HepG2 (cell line): ENCODE data around the gene OR1F1. TPM values are rescaled to one million over a fixed set of nuclear protein-coding genes. Genes with fewer than 3 reads are reported as not detected.

Experiments used
- GABPB1 ChIP-seq: IDR thresholded peaks from 2 replicates; pipeline ENCODE4 v1.6.1; 2016; ENCODE audit warnings: mild to moderate bottlenecking, missing genetic modification reagents, moderate library complexity, missing compliant biosample characterization
- NCOR1 ChIP-seq: fragments of 200-600 bp; sonication (generic); IDR thresholded peaks from 2 replicates; pipeline ENCODE4 v1.7.0; 2017; ENCODE audit warnings: antibody characterized with exemption, low read length, borderline replicate concordance
- NR2F1 ChIP-seq, 2 experiments: fragments of 450-650 bp in 1 of 2; formaldehyde crosslinking in 1 of 2; IDR thresholded peaks; 2 replicates each; pipeline versions ENCODE4 v1.5.0 to v1.6.1; 2016 to 2020; ENCODE audit warnings: mild to moderate bottlenecking in 1 of 2, missing compliant biosample characterization in 1 of 2, missing genetic modification reagents in 1 of 2, moderate library complexity in 1 of 2
- PAWR ChIP-seq: sonication (generic); formaldehyde crosslinking; IDR thresholded peaks from 2 replicates; pipeline ENCODE4 v1.4.0; 2020; ENCODE audit warnings: missing genetic modification reagents, mild to moderate bottlenecking, borderline replicate concordance
- PCBP1 ChIP-seq: fragments of 200-400 bp; formaldehyde crosslinking; IDR thresholded peaks from 2 replicates; pipeline ENCODE4 v1.6.1; 2017; ENCODE audit warnings: mild to moderate bottlenecking, low read depth, low read length, borderline replicate concordance
- PRMT3 ChIP-seq: sonication (generic); formaldehyde crosslinking; IDR thresholded peaks from 2 replicates; pipeline ENCODE4 v1.8.1; 2022; ENCODE audit warnings: low read depth, mild to moderate bottlenecking, moderate library complexity, missing genetic modification reagents, borderline replicate concordance
- REXO4 ChIP-seq: sonication (generic); formaldehyde crosslinking; IDR thresholded peaks from 2 replicates; pipeline ENCODE4 v1.8.0; 2022; ENCODE audit warnings: missing genetic modification reagents, mild to moderate bottlenecking, borderline replicate concordance
- SP2 ChIP-seq: sonication (generic); formaldehyde crosslinking; IDR thresholded peaks from 2 replicates; pipeline ENCODE4 v1.5.1; 2020; ENCODE audit warnings: mild to moderate bottlenecking, missing genetic modification reagents
- SYNCRIP ChIP-seq: fragments of 200-400 bp; formaldehyde crosslinking; IDR thresholded peaks from 2 replicates; pipeline ENCODE4 v1.6.1; 2018; ENCODE audit warnings: mild to moderate bottlenecking, low read depth, low read length; ENCODE audit not compliant: insufficient read depth
- ZBTB3 ChIP-seq: sonication (generic); formaldehyde crosslinking; IDR thresholded peaks from 2 replicates; pipeline ENCODE4 v1.4.0; 2020; ENCODE audit warnings: low read depth, mild to moderate bottlenecking, moderate library complexity, missing genetic modification reagents, borderline replicate concordance
- ZNF253 ChIP-seq: sonication (generic); formaldehyde crosslinking; IDR thresholded peaks from 2 replicates; pipeline ENCODE4 v1.8.0; 2022; ENCODE audit warnings: mild to moderate bottlenecking, missing genetic modification reagents, borderline replicate concordance
- ZNF337 ChIP-seq: sonication (generic); formaldehyde crosslinking; IDR thresholded peaks from 2 replicates; pipeline ENCODE4 v1.5.1; 2020; ENCODE audit warnings: missing genetic modification reagents, low read depth, mild to moderate bottlenecking, borderline replicate concordance
- ZNF382 ChIP-seq: sonication (generic); formaldehyde crosslinking; IDR thresholded peaks from 2 replicates; pipeline ENCODE4 v1.5.0; 2020; ENCODE audit warnings: missing genetic modification reagents, mild to moderate bottlenecking, borderline replicate concordance
- ZNF550 ChIP-seq: sonication (generic); formaldehyde crosslinking; IDR thresholded peaks from 2 replicates; pipeline ENCODE4 v1.4.0; 2020; ENCODE audit warnings: mild to moderate bottlenecking, missing genetic modification reagents, borderline replicate concordance
- polyA plus RNA-seq, 8 experiments: library from polyadenylated mRNA; depleted of rRNA in 3 of 8; stranded (reverse) in 7 of 8; unstranded in 1 of 8; fragments of >200 nt; fragmentation: Illumina TruSeq in 4 of 8; extraction: Trizol in 4 of 8; gene quantifications; 2 replicates each; pipeline versions ENCODE4 v1.2.1 to v1.2.3, GENCODE V29; 2011 to 2016; ENCODE audit warnings: low read depth in 4 of 8, missing spikeins in 1 of 8, mixed read lengths in 1 of 8; ENCODE audit not compliant: insufficient read depth in 1 of 8
- total RNA-seq, 5 experiments: library from RNA; depleted of rRNA; stranded (reverse); fragments of >200 nt; fragmentation: Illumina TruSeq; extraction: Trizol; gene quantifications; 2 replicates each; pipeline ENCODE4 v1.2.3, GENCODE V29; 2016; ENCODE audit warnings: low read depth in 1 of 5
- TF ChIP-seq, protein P1 (sequence below): sonication (generic); formaldehyde crosslinking; IDR thresholded peaks from 2 replicates; pipeline ENCODE4 v1.9.0; 2021; ENCODE audit warnings: missing genetic modification reagents, mild to moderate bottlenecking, borderline replicate concordance
- TF ChIP-seq, protein P2 (sequence below): IDR thresholded peaks from 2 replicates; pipeline ENCODE4 v1.6.1; 2016; ENCODE audit warnings: missing compliant biosample characterization, missing genetic modification reagents, borderline replicate concordance
- TF ChIP-seq, protein P3 (sequence below): sonication (generic); formaldehyde crosslinking; IDR thresholded peaks from 2 replicates; pipeline ENCODE4 v1.5.0; 2020; ENCODE audit warnings: mild to moderate bottlenecking, missing genetic modification reagents
- TF ChIP-seq, protein P4 (sequence below): sonication (generic); formaldehyde crosslinking; IDR thresholded peaks from 2 replicates; pipeline ENCODE4 v1.5.1; 2020; ENCODE audit warnings: mild to moderate bottlenecking, missing genetic modification reagents, moderate library complexity

Gene OR1F1
- total and polyA plus RNA-seq, 2 of the 13 experiments (the other 11 are each of a cell fraction or from before 2014, with no cell fraction given), result 0.90 TPM; not detected in 1

DNA sequence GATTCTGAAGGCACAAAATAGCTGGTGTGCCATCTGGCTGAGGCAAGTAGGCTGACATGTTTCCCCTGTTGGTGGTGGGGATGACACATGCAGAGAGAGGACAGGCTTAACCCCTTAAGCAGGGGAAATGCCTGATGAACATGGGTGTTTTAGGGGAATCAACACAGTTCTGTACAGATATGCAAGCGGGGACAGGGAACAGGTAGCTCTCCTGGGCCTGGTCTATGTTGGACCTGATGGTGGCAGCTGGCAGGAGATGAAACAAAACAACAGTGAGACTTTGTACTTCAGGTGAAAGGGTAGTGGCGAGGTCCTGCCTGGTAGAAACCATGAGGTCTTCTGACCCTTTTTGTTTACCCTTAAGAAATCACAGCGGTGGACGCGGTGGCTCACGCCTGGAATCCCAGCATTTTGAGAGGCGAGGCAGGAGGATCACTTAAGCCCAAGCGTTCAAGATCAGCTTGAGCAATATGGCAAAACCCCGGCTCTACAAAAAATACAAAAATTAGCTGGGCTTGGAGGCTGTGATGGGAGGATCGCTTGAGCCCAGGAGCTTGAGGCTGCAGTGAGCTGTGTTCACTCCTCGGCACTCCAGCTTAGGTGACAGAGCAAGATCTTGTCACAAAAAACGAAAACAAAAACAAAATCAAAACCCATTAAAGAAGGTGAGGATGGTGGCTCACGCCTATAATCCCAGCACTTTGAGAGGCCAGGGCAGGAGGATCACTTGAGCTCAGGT, 10.5 kb downstream of the OR1F1 start (continued):
- TF ChIP-seq ZNF550 (CRISPR knock-in tag) (no peak), NR2F1 (CRISPR knock-in tag; IDR thresholded peaks at IDR 0.05) (peak; percentile 39 to 73; a peak in 3 of 4 replicates), SP2 (CRISPR knock-in tag) (no peak), GABPB1 (CRISPR knock-in tag) (no peak), PAWR (CRISPR knock-in tag) (no peak), SYNCRIP (no peak), REXO4 (CRISPR knock-in tag) (no peak), ZNF382 (CRISPR knock-in tag) (no peak), NCOR1 (peak; percentile 83; the same call in 1 of the 2 replicates), ZBTB3 (CRISPR knock-in tag) (no peak), ZNF337 (CRISPR knock-in tag) (no peak), ZNF253 (CRISPR knock-in tag) (no peak), PCBP1 (no peak), PRMT3 (CRISPR knock-in tag) (no peak)
- TF ChIP-seq, protein P1, sequence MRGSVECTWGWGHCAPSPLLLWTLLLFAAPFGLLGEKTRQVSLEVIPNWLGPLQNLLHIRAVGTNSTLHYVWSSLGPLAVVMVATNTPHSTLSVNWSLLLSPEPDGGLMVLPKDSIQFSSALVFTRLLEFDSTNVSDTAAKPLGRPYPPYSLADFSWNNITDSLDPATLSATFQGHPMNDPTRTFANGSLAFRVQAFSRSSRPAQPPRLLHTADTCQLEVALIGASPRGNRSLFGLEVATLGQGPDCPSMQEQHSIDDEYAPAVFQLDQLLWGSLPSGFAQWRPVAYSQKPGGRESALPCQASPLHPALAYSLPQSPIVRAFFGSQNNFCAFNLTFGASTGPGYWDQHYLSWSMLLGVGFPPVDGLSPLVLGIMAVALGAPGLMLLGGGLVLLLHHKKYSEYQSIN (CRISPR knock-in tag), result no peak
- TF ChIP-seq, protein P2, sequence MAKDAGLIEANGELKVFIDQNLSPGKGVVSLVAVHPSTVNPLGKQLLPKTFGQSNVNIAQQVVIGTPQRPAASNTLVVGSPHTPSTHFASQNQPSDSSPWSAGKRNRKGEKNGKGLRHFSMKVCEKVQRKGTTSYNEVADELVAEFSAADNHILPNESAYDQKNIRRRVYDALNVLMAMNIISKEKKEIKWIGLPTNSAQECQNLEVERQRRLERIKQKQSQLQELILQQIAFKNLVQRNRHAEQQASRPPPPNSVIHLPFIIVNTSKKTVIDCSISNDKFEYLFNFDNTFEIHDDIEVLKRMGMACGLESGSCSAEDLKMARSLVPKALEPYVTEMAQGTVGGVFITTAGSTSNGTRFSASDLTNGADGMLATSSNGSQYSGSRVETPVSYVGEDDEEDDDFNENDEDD (CRISPR knock-in tag), result no peak
- TF ChIP-seq, protein P3, sequence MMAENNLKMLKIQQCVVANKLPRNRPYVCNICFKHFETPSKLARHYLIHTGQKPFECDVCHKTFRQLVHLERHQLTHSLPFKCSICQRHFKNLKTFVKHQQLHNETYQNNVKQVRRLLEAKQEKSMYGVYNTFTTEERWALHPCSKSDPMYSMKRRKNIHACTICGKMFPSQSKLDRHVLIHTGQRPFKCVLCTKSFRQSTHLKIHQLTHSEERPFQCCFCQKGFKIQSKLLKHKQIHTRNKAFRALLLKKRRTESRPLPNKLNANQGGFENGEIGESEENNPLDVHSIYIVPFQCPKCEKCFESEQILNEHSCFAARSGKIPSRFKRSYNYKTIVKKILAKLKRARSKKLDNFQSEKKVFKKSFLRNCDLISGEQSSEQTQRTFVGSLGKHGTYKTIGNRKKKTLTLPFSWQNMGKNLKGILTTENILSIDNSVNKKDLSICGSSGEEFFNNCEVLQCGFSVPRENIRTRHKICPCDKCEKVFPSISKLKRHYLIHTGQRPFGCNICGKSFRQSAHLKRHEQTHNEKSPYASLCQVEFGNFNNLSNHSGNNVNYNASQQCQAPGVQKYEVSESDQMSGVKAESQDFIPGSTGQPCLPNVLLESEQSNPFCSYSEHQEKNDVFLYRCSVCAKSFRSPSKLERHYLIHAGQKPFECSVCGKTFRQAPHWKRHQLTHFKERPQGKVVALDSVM (CRISPR knock-in tag), result peak; percentile 91
- TF ChIP-seq, protein P4, sequence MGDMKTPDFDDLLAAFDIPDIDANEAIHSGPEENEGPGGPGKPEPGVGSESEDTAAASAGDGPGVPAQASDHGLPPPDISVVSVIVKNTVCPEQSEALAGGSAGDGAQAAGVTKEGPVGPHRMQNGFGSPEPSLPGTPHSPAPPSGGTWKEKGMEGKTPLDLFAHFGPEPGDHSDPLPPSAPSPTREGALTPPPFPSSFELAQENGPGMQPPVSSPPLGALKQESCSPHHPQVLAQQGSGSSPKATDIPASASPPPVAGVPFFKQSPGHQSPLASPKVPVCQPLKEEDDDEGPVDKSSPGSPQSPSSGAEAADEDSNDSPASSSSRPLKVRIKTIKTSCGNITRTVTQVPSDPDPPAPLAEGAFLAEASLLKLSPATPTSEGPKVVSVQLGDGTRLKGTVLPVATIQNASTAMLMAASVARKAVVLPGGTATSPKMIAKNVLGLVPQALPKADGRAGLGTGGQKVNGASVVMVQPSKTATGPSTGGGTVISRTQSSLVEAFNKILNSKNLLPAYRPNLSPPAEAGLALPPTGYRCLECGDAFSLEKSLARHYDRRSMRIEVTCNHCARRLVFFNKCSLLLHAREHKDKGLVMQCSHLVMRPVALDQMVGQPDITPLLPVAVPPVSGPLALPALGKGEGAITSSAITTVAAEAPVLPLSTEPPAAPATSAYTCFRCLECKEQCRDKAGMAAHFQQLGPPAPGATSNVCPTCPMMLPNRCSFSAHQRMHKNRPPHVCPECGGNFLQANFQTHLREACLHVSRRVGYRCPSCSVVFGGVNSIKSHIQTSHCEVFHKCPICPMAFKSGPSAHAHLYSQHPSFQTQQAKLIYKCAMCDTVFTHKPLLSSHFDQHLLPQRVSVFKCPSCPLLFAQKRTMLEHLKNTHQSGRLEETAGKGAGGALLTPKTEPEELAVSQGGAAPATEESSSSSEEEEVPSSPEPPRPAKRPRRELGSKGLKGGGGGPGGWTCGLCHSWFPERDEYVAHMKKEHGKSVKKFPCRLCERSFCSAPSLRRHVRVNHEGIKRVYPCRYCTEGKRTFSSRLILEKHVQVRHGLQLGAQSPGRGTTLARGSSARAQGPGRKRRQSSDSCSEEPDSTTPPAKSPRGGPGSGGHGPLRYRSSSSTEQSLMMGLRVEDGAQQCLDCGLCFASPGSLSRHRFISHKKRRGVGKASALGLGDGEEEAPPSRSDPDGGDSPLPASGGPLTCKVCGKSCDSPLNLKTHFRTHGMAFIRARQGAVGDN (CRISPR knock-in tag), result no peak
